Caco-2 (cell line): ENCODE measurements around the gene RAB3IL1. TPM values are rescaled to one million over a fixed set of nuclear protein-coding genes. Genes with fewer than 3 reads are reported as not detected.

Source experiments
- BruUV-seq: library from RNA; stranded (reverse); fragments of 400-500 nt; replicated peaks from 2 replicates; lab custom pipeline; 2021; lab: Mats Ljungman, UMichigan
- CTCF ChIA-PET: fragments of 300-600 bp; sonication (Branson Sonifier 250); formaldehyde crosslinking; loops from one replicate; lab custom pipeline; 2022; ENCODE audit warnings: antibody characterized with exemption; lab: Charles Lee
- POLR2A ChIA-PET: fragments of 300-600 bp; sonication (Branson Sonifier 250); formaldehyde crosslinking; loops from one replicate; lab custom pipeline; 2022; ENCODE audit warnings: antibody characterized with exemption; lab: Charles Lee
- DNase-seq, 2 experiments: peaks; one replicate each; pipeline versions ENCODE4 v3.0.0 to v3.0.0-alpha.2; 2020 to 2022
- H3K27me3 ChIP-seq: replicated peaks from 2 replicates; pipeline ENCODE4 v1.6.0; 2011; ENCODE audit warnings: low read length; ENCODE audit not compliant: control insufficient read depth, insufficient read depth
- H3K36me3 ChIP-seq: 2 replicates; pipeline ENCODE4 v1.5.1; 2011; ENCODE audit warnings: low read length; ENCODE audit not compliant: control insufficient read depth, insufficient read depth
- H3K4me1 ChIP-seq: fragments of 250-450 bp; sonication (Bioruptor Pico); 2 replicates; pipeline ENCODE4 v1.5.1; 2020; ENCODE audit warnings: mild to moderate bottlenecking
- H3K4me3 ChIP-seq: 2 replicates; pipeline ENCODE4 v1.5.1; 2011; ENCODE audit warnings: low read depth, mild to moderate bottlenecking, control low read depth, low read length
- H3K9me3 ChIP-seq: fragments of 250-450 bp; sonication (Bioruptor Pico); 2 replicates; pipeline ENCODE4 v1.5.1; 2020; ENCODE audit warnings: mild to moderate bottlenecking, moderate library complexity
- H3K27ac Mint-ChIP-seq: one replicate; pipeline ENCODE4 v1.8.0; 2022; ENCODE audit warnings: mixed read lengths; ENCODE audit not compliant: unreplicated experiment
- H3K27me3 Mint-ChIP-seq: one replicate; pipeline ENCODE4 v1.8.0; 2022; ENCODE audit warnings: mixed read lengths; ENCODE audit not compliant: insufficient read depth, unreplicated experiment
- H3K36me3 Mint-ChIP-seq: one replicate; pipeline ENCODE4 v1.8.0; 2022; ENCODE audit warnings: mild to moderate bottlenecking, mixed read lengths; ENCODE audit not compliant: insufficient read depth, unreplicated experiment
- H3K4me1 Mint-ChIP-seq: one replicate; pipeline ENCODE4 v1.8.0; 2022; ENCODE audit warnings: low read depth, mixed read lengths; ENCODE audit not compliant: unreplicated experiment
- H3K4me3 Mint-ChIP-seq: one replicate; pipeline ENCODE4 v1.8.0; 2022; ENCODE audit warnings: mild to moderate bottlenecking, moderate library complexity, mixed read lengths; ENCODE audit not compliant: unreplicated experiment
- H3K9me3 Mint-ChIP-seq: one replicate; pipeline ENCODE4 v1.8.0; 2022; ENCODE audit warnings: mixed read lengths; ENCODE audit not compliant: unreplicated experiment
- intact Hi-C: fragments of 100-400 bp; cut with micrococcal nuclease; formaldehyde crosslinking; loops from one replicate; pipeline ENCODE4 v1.10.0; 2022; ENCODE audit not compliant: unreplicated experiment
- total RNA-seq: library from RNA; stranded (reverse); gene quantifications from 2 replicates; pipeline ENCODE4 v1.2.3, GENCODE V29; 2022
- TF ChIP-seq, protein P1 (sequence below), 2 experiments: fragments of 200-600 bp in 1 of 2; IDR thresholded peaks; 1 replicate in 1 of 2; 2 replicates in 1 of 2; pipeline versions ENCODE4 v1.5.1 to v1.8.0; 2011 to 2022; ENCODE audit warnings: antibody characterized with exemption in 1 of 2, control low read depth in 1 of 2, inconsistent platforms in 1 of 2, low read depth in 1 of 2, low read length in 1 of 2, mild to moderate bottlenecking in 1 of 2, moderate library complexity in 1 of 2; ENCODE audit not compliant: insufficient read depth in 1 of 2, severe bottlenecking in 1 of 2, unreplicated experiment in 1 of 2

The RAB3IL1 gene
- total RNA-seq, 1 experiment from 2014 or later = 10.6 TPM

DNA sequence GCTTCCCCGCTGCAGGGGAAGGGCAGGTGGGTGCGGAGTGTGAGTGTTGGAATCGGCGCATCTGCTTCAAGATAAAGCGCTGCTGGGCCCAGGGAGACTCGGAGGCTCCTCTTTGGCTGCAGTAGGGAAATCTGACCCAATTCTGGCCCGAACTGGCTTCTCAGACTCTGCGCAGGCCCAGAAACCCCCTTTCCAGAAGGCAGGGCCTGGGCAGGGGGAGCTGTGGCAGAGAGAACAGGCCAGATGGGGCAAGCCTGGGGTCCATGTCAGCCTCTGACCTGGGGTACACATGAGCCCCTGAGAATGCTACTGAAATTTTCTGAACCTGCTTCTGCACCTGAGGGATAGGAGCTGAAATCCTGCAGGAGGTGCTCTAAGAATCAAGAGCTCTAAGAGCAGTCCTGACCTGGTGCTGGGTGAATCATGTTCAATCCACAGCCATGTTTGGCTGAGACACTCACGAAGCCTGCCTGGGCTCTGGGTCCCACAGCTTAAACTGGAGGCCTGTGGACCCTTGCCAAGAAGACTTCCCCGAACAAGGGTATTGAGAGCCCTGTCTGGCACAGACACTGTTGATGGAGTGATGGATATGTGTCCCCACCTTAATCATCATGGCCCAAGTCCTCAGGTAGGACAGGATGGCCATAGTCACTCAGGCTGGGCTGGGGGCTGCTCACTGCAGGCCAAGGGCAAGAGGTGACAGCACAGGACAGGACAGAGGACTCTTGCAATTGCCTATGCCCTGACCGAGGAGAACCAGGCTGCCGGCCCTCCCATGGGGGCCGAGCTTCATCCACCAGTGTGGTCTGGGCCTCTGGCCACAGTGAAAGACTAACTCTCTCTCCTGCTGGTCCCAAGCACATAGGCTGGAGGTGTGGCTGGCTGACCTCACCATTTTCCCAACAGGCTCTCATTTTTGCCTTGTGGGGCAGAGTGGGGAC is 6.9 kb downstream of the RAB3IL1 start:
- H3K36me3 Mint-ChIP-seq = no peaks in the 10 kb centered on the region
- no peaks in the 10 kb centered on the region for H3K36me3 ChIP-seq
- no peaks in the 10 kb centered on the region for H3K4me1 Mint-ChIP-seq
- H3K9me3 Mint-ChIP-seq = no peaks in the 10 kb centered on the region
- H3K9me3 ChIP-seq = no peaks in the 10 kb centered on the region
- TF ChIP-seq, protein P1, sequence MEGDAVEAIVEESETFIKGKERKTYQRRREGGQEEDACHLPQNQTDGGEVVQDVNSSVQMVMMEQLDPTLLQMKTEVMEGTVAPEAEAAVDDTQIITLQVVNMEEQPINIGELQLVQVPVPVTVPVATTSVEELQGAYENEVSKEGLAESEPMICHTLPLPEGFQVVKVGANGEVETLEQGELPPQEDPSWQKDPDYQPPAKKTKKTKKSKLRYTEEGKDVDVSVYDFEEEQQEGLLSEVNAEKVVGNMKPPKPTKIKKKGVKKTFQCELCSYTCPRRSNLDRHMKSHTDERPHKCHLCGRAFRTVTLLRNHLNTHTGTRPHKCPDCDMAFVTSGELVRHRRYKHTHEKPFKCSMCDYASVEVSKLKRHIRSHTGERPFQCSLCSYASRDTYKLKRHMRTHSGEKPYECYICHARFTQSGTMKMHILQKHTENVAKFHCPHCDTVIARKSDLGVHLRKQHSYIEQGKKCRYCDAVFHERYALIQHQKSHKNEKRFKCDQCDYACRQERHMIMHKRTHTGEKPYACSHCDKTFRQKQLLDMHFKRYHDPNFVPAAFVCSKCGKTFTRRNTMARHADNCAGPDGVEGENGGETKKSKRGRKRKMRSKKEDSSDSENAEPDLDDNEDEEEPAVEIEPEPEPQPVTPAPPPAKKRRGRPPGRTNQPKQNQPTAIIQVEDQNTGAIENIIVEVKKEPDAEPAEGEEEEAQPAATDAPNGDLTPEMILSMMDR (IDR thresholded peaks at IDR 0.05; ENCODE audit: insufficient read depth in 1 of 2, low read depth in 1 of 2, low read length in 1 of 2, severe bottlenecking in 1 of 2, unreplicated experiment in 1 of 2) = no peak
- intact Hi-C loops = loop anchor here (10.0 kb wide), 1 partner anchor 876 kb away; no protein-coding TSS in a partner anchor
- POLR2A ChIA-PET = no interaction called here
- H3K4me3 Mint-ChIP-seq = no peak overlapping the region
- BruUV-seq = no TSS peak
- no peaks in the 10 kb centered on the region for H3K4me1 ChIP-seq
- H3K27me3 ChIP-seq = no peaks in the 10 kb centered on the region
- peak in 1 of 2 experiments; percentile 22 for DNase-seq
- no peak overlapping the region for H3K4me3 ChIP-seq
- H3K27ac Mint-ChIP-seq = no peak overlapping the region
- CTCF ChIA-PET = interaction anchor here (0.6 to 2.4 kb wide), 2 partner anchors 37 to 128 kb away, joined by 3 to 8 read pairs; no protein-coding TSS in a partner anchor
- H3K27me3 Mint-ChIP-seq = no peaks in the 10 kb centered on the region

DNA sequence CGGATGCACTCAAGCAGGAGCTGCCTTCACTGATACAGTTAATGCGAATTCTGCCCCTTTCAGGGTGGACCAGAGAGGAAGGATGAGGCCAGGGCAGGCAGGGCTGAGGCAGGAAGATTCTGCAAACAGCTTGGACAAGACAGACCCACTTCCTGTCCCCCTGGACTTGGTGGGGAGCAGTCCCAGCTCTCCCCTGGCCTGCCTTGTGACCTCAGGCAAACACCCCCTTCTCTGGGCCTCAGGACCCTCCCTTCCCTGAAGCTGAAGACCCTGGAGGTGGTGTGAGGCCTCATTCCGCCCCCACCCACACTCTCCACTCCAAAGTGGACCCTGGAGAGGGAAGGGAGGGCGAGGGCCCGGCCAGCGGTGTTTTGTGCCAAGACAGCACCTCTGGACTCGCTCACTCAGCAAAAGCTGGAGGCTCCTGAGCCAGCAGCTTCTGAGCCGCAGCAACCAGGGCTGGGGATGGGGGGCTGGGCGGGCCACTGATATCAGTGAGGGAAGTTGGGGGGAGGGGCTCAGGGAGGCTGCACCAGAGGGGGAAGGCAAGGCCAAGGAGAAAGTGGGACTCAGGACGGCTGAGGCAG is 8.5 kb downstream of the RAB3IL1 start:
- Histone ChIP-seq H3K9me3 (no peaks in the 10 kb centered on the region), H3K4me1 (no peaks in the 10 kb centered on the region), H3K4me3 (no peak overlapping the region), H3K27me3 (no peaks in the 10 kb centered on the region), H3K36me3 (no peaks in the 10 kb centered on the region)
- ChIA-PET POLR2A (no interaction called here), CTCF (interaction anchor here (0.5 to 2.4 kb wide), 3 partner anchors 10 to 41 kb away, joined by 6 to 14 read pairs (median 8); no protein-coding TSS in a partner anchor)
- intact Hi-C loops = no loop called here
- H3K4me3 Mint-ChIP-seq = no peak overlapping the region
- no peaks in the 10 kb centered on the region for H3K27me3 Mint-ChIP-seq
- TF ChIP-seq, protein P1 (IDR thresholded peaks at IDR 0.05; ENCODE audit: insufficient read depth in 1 of 2, low read depth in 1 of 2, low read length in 1 of 2, severe bottlenecking in 1 of 2, unreplicated experiment in 1 of 2) = no peak
- DNase-seq = no peak
- BruUV-seq = no TSS peak
- no peaks in the 10 kb centered on the region for H3K9me3 Mint-ChIP-seq
- H3K4me1 Mint-ChIP-seq = no peaks in the 10 kb centered on the region
- H3K36me3 Mint-ChIP-seq = no peaks in the 10 kb centered on the region
- H3K27ac Mint-ChIP-seq = no peak overlapping the region
